ENCODE data around the gene DIAPH3. TPM values are rescaled to one million over a fixed set of nuclear protein-coding genes. Genes with fewer than 3 reads are reported as not detected.

Gene DIAPH3
- polyA plus RNA-seq, 2 of the 4 experiments (the other 2 are of a cell fraction) = 10.8 to 13.6 TPM

GRCh38 chr13:59996461-59996980 lies 167.2 kb downstream of the DIAPH3 start:
- no peaks in the 10 kb centered on the region for H3K9me3 ChIP-seq
- TF ChIP-seq ZSCAN20 (CRISPR knock-in tag; IDR thresholded peaks at IDR 0.05) (no peak), JUN (IDR thresholded peaks at IDR 0.05) (no peak), ZC3H11A (IDR thresholded peaks at IDR 0.05) (no peak), EP300 (IDR thresholded peaks at IDR 0.05) (no peak), CBX2 (IDR thresholded peaks at IDR 0.05; ENCODE audit: borderline replicate concordance, low read depth) (no peak), TP53 (CRISPR knock-in tag; IDR thresholded peaks at IDR 0.05) (no peak), FOSB (CRISPR knock-in tag; IDR thresholded peaks at IDR 0.05) (no peak), PHF8 (IDR thresholded peaks at IDR 0.05; ENCODE audit: borderline replicate concordance, low read depth) (no peak), GATA3 (IDR thresholded peaks at IDR 0.05; ENCODE audit: borderline replicate concordance) (no peak), RFX5 (IDR thresholded peaks at IDR 0.05) (no peak), MAZ (IDR thresholded peaks at IDR 0.05; ENCODE audit: borderline replicate concordance, low read depth, low read length) (no peak), CHD2 (IDR thresholded peaks at IDR 0.05; ENCODE audit: low read length, partially characterized antibody) (no peak)
- no peak overlapping the region for H3K27ac ChIP-seq
- H3K4me2 ChIP-seq = no peak overlapping the region
- 75% methylated on average over 6 of the region's 6 CpGs for WGBS (ENCODE audit: missing lambda C conversion rate)
- no peaks in the 10 kb centered on the region for H3K4me1 ChIP-seq
- ChIA-PET CTCF (interaction anchor here (0.5 kb wide), 1 partner anchor 658 kb away, joined by 3 read pairs; no protein-coding TSS in a partner anchor), POLR2A (no interaction called here)
- ATAC-seq (no peak), FAIRE-seq (no peak), DNase-seq (ENCODE audit: low read depth in 1 of 2, low spot score in 1 of 2) (no peak)
- no peak overlapping the region for H3K4me3 ChIP-seq

- ATAC-seq (no peak), DNase-seq (ENCODE audit: low read depth in 1 of 2, low spot score in 1 of 2) (no peak), FAIRE-seq (no peak)
- H3K4me3 ChIP-seq = no peak overlapping the region
- no peak for TF ChIP-seq USF2 (IDR thresholded peaks at IDR 0.05)
- TF ChIP-seq RARB (CRISPR knock-in tag; IDR thresholded peaks at IDR 0.05) = no peak
- no peak for TF ChIP-seq CBX8 (IDR thresholded peaks at IDR 0.05)
- no peak for TF ChIP-seq CEBPB (IDR thresholded peaks at IDR 0.05)
- no peak for TF ChIP-seq MAFK (IDR thresholded peaks at IDR 0.05; ENCODE audit: partially characterized antibody)
- TF ChIP-seq JUNB (IDR thresholded peaks at IDR 0.05) = no peak
- no peak for TF ChIP-seq HEYL (CRISPR knock-in tag; IDR thresholded peaks at IDR 0.05)
- TF ChIP-seq TFCP2L1 (CRISPR knock-in tag; IDR thresholded peaks at IDR 0.05) = no peak
- no peak for TF ChIP-seq NFE2L2 (conservative IDR thresholded peaks at IDR 0.05; ENCODE audit: low read length)
- TF ChIP-seq FOXS1 (CRISPR knock-in tag; IDR thresholded peaks at IDR 0.05) = no peak
- H3K4me2 ChIP-seq = no peak overlapping the region
- POLR2A ChIA-PET = no interaction called here
- H3K9me3 ChIP-seq = no peaks in the 10 kb centered on the region
- H3K4me1 ChIP-seq = no peaks in the 10 kb centered on the region
- no peak overlapping the region for H3K27ac ChIP-seq
- 100% methylated on average over 2 of the region's 2 CpGs for WGBS (ENCODE audit: missing lambda C conversion rate)
- CTCF ChIA-PET = no interaction called here
Observed at GRCh38 chr13:59991395-59991794, 172.3 kb downstream of the DIAPH3 start.

- DNase-seq (ENCODE audit: low read depth in 1 of 2, low spot score in 1 of 2) (no peak), ATAC-seq (no peak), FAIRE-seq (no peak)
- no peak overlapping the region for H3K4me2 ChIP-seq
- ChIA-PET CTCF (no interaction called here), POLR2A (no interaction called here)
- 88% methylated on average over 7 of the region's 7 CpGs for WGBS (ENCODE audit: missing lambda C conversion rate)
- TF ChIP-seq HDAC2 (IDR thresholded peaks at IDR 0.05) (no peak), MAFK (IDR thresholded peaks at IDR 0.05; ENCODE audit: partially characterized antibody) (peak; percentile 15)
- H3K4me1 ChIP-seq = no peaks in the 10 kb centered on the region
- H3K9me3 ChIP-seq = no peaks in the 10 kb centered on the region
- no peak overlapping the region for H3K4me3 ChIP-seq
- H3K27ac ChIP-seq = no peak overlapping the region
Observed at GRCh38 chr13:59982631-59983382, 180.9 kb downstream of the DIAPH3 start.

GRCh38 chr13:59979589-59979988 lies 184.1 kb downstream of the DIAPH3 start:
- FAIRE-seq = no peak
- no peak overlapping the region for H3K27ac ChIP-seq
- 86% methylated on average over 2 of the region's 2 CpGs for WGBS (ENCODE audit: missing lambda C conversion rate)
- H3K4me1 ChIP-seq = no peaks in the 10 kb centered on the region
- DNase-seq (ENCODE audit: low read depth in 1 of 2, low spot score in 1 of 2) = no peak
- H3K4me3 ChIP-seq = no peak overlapping the region
- no peak overlapping the region for H3K4me2 ChIP-seq
- no peak for ATAC-seq
- CTCF ChIA-PET = no interaction called here
- POLR2A ChIA-PET = no interaction called here
- H3K9me3 ChIP-seq = no peaks in the 10 kb centered on the region
- TF ChIP-seq CHD2 (IDR thresholded peaks at IDR 0.05; ENCODE audit: low read length, partially characterized antibody) (no peak), MAZ (IDR thresholded peaks at IDR 0.05; ENCODE audit: borderline replicate concordance, low read depth, low read length) (no peak), TP53 (CRISPR knock-in tag; IDR thresholded peaks at IDR 0.05) (no peak), ZFP36 (IDR thresholded peaks at IDR 0.05; ENCODE audit: borderline replicate concordance, partially characterized antibody) (no peak), REST (IDR thresholded peaks at IDR 0.05) (no peak), ZC3H11A (IDR thresholded peaks at IDR 0.05) (no peak), HES2 (IDR thresholded peaks at IDR 0.05) (no peak), CBX8 (IDR thresholded peaks at IDR 0.05) (no peak), ATOH8 (CRISPR knock-in tag; IDR thresholded peaks at IDR 0.05; ENCODE audit: low read depth) (no peak), JUN (IDR thresholded peaks at IDR 0.05) (no peak)
